Liver (tissue), 9 donors: Measurements from ENCODE around the gene TIMM13. TPM values are rescaled to one million over a fixed set of nuclear protein-coding genes. Genes with fewer than 3 reads are reported as not detected.

ENCODE experiments used
- DNase-seq: peaks from one replicate; pipeline ENCODE4 v3.0.0-alpha.2; 2017; ENCODE audit warnings: low spot score
- H3K27ac ChIP-seq, 2 donors: one replicate each; pipeline ENCODE4 v1.7.0; 2013; ENCODE audit warnings: inconsistent platforms in 2 of 2, low read length in 2 of 2, control low read depth in 1 of 2, low read depth in 1 of 2, mild to moderate bottlenecking in 1 of 2
- H3K27me3 ChIP-seq, 4 donors: one replicate each; pipeline versions ENCODE4 v1.6.1 to v1.7.0; 2013; ENCODE audit warnings: low read length in 3 of 4, inconsistent platforms in 1 of 4, mild to moderate bottlenecking in 1 of 4, moderate library complexity in 1 of 4; ENCODE audit not compliant: control insufficient read depth in 4 of 4, insufficient read depth in 4 of 4
- H3K36me3 ChIP-seq, 4 donors: one replicate each; pipeline versions ENCODE4 v1.6.1 to v1.7.0; 2013; ENCODE audit warnings: low read length in 3 of 4, mild to moderate bottlenecking in 3 of 4, low read depth in 1 of 4, moderate library complexity in 1 of 4; ENCODE audit not compliant: control insufficient read depth in 4 of 4, insufficient read depth in 3 of 4
- H3K4me1 ChIP-seq, 4 donors: one replicate each; pipeline versions ENCODE4 v1.6.1 to v1.7.0; 2013; ENCODE audit warnings: low read length in 3 of 4, mild to moderate bottlenecking in 3 of 4, moderate library complexity in 1 of 4; ENCODE audit not compliant: control insufficient read depth in 4 of 4, insufficient read depth in 4 of 4
- H3K4me3 ChIP-seq, 3 donors: one replicate each; pipeline versions ENCODE4 v1.6.1 to v1.7.0; 2013; ENCODE audit warnings: low read length in 3 of 3, control low read depth in 1 of 3, low read depth in 1 of 3, mild to moderate bottlenecking in 1 of 3
- H3K9ac ChIP-seq, 2 donors: one replicate each; pipeline ENCODE4 v1.7.0; 2013; ENCODE audit warnings: low read length in 2 of 2, mild to moderate bottlenecking in 2 of 2, moderate library complexity in 2 of 2, control low read depth in 1 of 2, low read depth in 1 of 2
- H3K9me3 ChIP-seq, 4 donors: one replicate each; pipeline versions ENCODE4 v1.6.1 to v1.7.0; 2013; ENCODE audit warnings: low read length in 3 of 4; ENCODE audit not compliant: control insufficient read depth in 4 of 4
- FOXA1 ChIP-seq: IDR thresholded peaks from 2 replicates; pipeline ENCODE4 v1.6.1; 2016; ENCODE audit warnings: antibody characterized with exemption
- FOXA2 ChIP-seq: IDR thresholded peaks from 2 replicates; pipeline ENCODE4 v1.6.1; 2016; ENCODE audit warnings: antibody characterized with exemption
- HNF4A ChIP-seq, 2 donors: conservative IDR thresholded peaks; 2 replicates each; pipeline ENCODE4 v1.6.1; 2016; ENCODE audit warnings: antibody characterized with exemption in 2 of 2, mild to moderate bottlenecking in 2 of 2
- HNF4G ChIP-seq: IDR thresholded peaks from 2 replicates; pipeline ENCODE4 v1.6.1; 2016; ENCODE audit warnings: antibody characterized with exemption
- RAD21 ChIP-seq, 2 donors: IDR thresholded peaks; 2 replicates each; pipeline ENCODE4 v1.6.1; 2016; ENCODE audit warnings: antibody characterized with exemption in 2 of 2, mild to moderate bottlenecking in 2 of 2
- RXRA ChIP-seq, 2 donors: IDR thresholded peaks; 2 replicates each; pipeline ENCODE4 v1.6.1; 2017 to 2018; ENCODE audit warnings: antibody characterized with exemption in 2 of 2, mild to moderate bottlenecking in 1 of 2
- YY1 ChIP-seq: IDR thresholded peaks from 2 replicates; pipeline ENCODE4 v1.6.1; 2016; ENCODE audit warnings: antibody characterized with exemption, mild to moderate bottlenecking
- WGBS: extraction: QIAGEN DNeasy Blood & Tissue Kit; methylation state at CpG from one replicate; pipeline ENCODE4 v1.1.7; 2013; 5-methylcytosine and 5-hydroxymethylcytosine counted together
- polyA plus RNA-seq, 2 donors: library from polyadenylated mRNA; stranded (reverse) in 1 of 2; unstranded in 1 of 2; fragments of 200-250 nt in 1 of 2; fragments of >200 nt in 1 of 2; fragmentation: Nextera tagmentation in 1 of 2; extraction: Ambion mirVana in 1 of 2; gene quantifications; one replicate each; pipeline versions ENCODE4 v1.2.1 to v1.2.3, GENCODE V29; 2013 to 2015
- total RNA-seq, 2 donors: library from RNA; depleted of rRNA; stranded (reverse); fragments of >200 nt; gene quantifications; one replicate each; pipeline ENCODE4 v1.2.3, GENCODE V29; 2014
- TF ChIP-seq, protein P1 (sequence below): IDR thresholded peaks from 2 replicates; pipeline ENCODE4 v1.6.1; 2016; ENCODE audit warnings: antibody characterized with exemption
- TF ChIP-seq, protein P2 (sequence below): IDR thresholded peaks from 2 replicates; pipeline ENCODE4 v1.6.1; 2016; ENCODE audit warnings: antibody characterized with exemption
- TF ChIP-seq, protein P3 (sequence below): IDR thresholded peaks from 2 replicates; pipeline ENCODE4 v1.6.1; 2016; ENCODE audit warnings: antibody characterized with exemption
- donor health status: healthy.
- donor health status: healthy.
- donor health status: healthy.
- donor health status: healthy.
- donor health status: healthy.

Gene TIMM13
- total and polyA plus RNA-seq, 4 donors: 21.6 to 137 (median 43.4) TPM

DNA sequence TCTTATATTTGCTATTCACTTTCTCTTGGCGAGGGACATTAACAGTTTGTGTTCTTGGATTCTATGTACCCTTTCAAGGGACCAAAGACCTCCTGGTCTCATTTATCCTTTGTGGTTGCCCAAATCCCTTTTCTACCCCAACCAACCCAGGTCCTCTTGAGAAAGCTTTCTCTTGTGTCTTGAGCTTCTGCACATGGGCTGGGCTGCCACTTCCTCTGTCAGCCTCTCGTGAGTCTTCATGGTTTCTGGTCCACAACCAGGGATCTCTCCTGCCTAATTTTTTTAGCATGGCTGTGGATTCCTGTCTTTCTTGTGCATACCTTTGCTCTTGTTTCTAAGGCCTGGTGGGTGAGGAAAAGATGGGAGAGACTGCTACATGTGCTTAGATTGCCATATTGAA lies 14.9 kb downstream of the TIMM13 start (continued):
- TF ChIP-seq, protein P1, sequence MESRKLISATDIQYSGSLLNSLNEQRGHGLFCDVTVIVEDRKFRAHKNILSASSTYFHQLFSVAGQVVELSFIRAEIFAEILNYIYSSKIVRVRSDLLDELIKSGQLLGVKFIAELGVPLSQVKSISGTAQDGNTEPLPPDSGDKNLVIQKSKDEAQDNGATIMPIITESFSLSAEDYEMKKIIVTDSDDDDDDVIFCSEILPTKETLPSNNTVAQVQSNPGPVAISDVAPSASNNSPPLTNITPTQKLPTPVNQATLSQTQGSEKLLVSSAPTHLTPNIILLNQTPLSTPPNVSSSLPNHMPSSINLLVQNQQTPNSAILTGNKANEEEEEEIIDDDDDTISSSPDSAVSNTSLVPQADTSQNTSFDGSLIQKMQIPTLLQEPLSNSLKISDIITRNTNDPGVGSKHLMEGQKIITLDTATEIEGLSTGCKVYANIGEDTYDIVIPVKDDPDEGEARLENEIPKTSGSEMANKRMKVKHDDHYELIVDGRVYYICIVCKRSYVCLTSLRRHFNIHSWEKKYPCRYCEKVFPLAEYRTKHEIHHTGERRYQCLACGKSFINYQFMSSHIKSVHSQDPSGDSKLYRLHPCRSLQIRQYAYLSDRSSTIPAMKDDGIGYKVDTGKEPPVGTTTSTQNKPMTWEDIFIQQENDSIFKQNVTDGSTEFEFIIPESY: no peak
- no peak for TF ChIP-seq HNF4G
- no peak for TF ChIP-seq RXRA (IDR thresholded peaks at IDR 0.05)
- TF ChIP-seq, protein P2, sequence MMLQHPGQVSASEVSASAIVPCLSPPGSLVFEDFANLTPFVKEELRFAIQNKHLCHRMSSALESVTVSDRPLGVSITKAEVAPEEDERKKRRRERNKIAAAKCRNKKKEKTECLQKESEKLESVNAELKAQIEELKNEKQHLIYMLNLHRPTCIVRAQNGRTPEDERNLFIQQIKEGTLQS: no peak

DNA sequence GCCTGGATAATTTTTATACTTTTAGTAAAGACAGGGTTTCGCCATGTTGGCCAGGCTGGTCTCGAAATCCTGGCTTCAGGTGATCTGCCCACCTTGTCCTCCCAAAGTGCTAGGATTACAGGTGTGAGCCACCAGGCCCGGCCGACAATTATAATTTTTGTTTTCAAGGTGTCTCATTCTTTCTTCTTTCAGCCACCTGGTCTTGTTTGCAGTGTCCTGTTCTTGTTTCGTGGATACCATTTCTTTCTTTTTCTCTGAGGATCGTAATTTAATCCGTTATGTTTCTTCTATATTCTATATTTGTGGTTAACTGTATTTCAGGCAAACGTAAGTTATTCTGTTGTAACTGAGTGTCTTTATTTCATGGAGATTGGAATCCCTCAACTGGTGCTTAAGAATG lies 15.7 kb downstream of the TIMM13 start:
- H3K27me3 ChIP-seq: no peaks in the 10 kb centered on the region
- DNase-seq: no peak
- WGBS: 92% methylated on average over 8 of the region's 8 CpGs
- peaks cover 0 to 6% (median 0%) of the 10 kb centered on the region in 4 donors for H3K36me3 ChIP-seq
- H3K27ac ChIP-seq: no peak overlapping the region
- no peak overlapping the region for H3K4me3 ChIP-seq
- no peak for TF ChIP-seq FOXA1
- TF ChIP-seq YY1: no peak
- no peak for TF ChIP-seq FOXA2
- no peak for TF ChIP-seq HNF4G
- no peak for TF ChIP-seq RAD21 (IDR thresholded peaks at IDR 0.05)
- H3K4me1 ChIP-seq: peaks cover 5 to 6% (median 6%) of the 10 kb centered on the region in 4 donors
- no peaks in the 10 kb centered on the region for H3K9me3 ChIP-seq
- H3K9ac ChIP-seq: no peak overlapping the region

DNA sequence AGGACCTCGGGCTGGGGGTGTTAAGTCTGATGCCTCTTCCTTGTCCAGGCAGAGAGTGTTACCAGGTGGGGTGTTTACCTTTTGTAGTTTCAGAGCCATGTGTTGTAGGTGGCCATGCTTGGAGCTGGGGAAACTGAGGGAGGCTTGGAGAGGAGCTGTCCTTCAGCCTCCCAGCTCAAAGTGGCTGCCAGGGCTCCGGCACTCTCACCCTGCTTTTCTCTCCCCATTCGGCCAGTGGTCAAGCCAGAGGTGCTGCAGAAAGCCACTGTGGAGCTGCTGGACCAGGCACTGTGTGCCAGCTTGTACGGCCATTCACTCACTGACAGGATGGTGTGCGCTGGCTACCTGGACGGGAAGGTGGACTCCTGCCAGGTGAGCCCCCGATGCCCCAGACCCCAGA lies 17.4 kb downstream of the TIMM13 start:
- Histone ChIP-seq H3K36me3 (peaks cover 0 to 6% (median 0%) of the 10 kb centered on the region in 4 donors), H3K27ac (no peak overlapping the region), H3K9ac (no peak overlapping the region), H3K4me3 (no peak overlapping the region), H3K4me1 (no peaks in the 10 kb centered on the region), H3K27me3 (no peaks in the 10 kb centered on the region), H3K9me3 (no peaks in the 10 kb centered on the region)
- no peak for DNase-seq
- TF ChIP-seq, protein P3, sequence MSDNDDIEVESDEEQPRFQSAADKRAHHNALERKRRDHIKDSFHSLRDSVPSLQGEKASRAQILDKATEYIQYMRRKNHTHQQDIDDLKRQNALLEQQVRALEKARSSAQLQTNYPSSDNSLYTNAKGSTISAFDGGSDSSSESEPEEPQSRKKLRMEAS: no peak
- 94% methylated on average over 7 of the region's 7 CpGs for WGBS

DNA sequence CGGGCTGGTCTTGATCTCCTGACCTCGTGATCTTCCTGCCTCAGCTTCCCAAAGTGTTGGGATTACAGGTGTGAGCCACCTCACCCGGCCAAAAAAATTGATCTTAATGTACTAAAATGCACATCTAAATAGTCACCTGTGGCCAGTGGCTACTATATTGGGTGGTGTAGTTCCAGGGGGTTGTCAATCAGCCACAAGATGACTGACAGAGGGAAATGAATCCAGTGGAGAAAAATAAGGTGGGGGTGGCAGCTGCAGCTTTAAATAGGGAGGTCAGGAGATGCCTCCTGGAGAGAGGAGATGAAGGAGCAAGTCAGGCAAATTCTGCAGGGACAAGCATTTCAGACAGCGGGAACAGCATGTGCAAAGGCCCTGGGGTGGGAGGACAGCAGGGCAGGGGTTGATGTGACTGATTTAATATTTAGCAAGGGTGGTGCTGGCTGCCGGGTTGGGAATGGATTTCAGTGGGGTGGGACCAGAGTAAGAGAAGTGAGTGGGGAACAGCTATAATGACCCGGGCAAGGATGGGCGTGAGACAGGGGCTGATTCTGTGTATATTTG lies 18.0 kb downstream of the TIMM13 start:
- Histone ChIP-seq H3K4me1 (no peaks in the 10 kb centered on the region), H3K9ac (no peak overlapping the region), H3K27me3 (no peaks in the 10 kb centered on the region), H3K36me3 (peaks cover 0 to 6% (median 0%) of the 10 kb centered on the region in 4 donors), H3K27ac (no peak overlapping the region), H3K4me3 (no peak overlapping the region), H3K9me3 (no peaks in the 10 kb centered on the region)
- TF ChIP-seq, protein P1: no peak
- TF ChIP-seq HNF4G (no peak), FOXA1 (no peak), HNF4A (conservative IDR thresholded peaks at IDR 0.05) (no peak), RAD21 (IDR thresholded peaks at IDR 0.05) (no peak), YY1 (no peak)
- no peak for DNase-seq
- 91% methylated on average over 7 of the region's 7 CpGs for WGBS
